Activated B cell treated with CpG ODN at 0.5 μM for 24 hours (primary cell): Measurements from ENCODE around the gene MIDN. TPM values are rescaled to one million over a fixed set of nuclear protein-coding genes. Genes with fewer than 3 reads are reported as not detected.

Experiments used
- ATAC-seq: fragments of 200-7000 bp; cut with Tn5 transposase; one replicate; pipeline ENCODE4 v1.10.0; 2021; ENCODE audit warnings: low read depth, mild to moderate bottlenecking, moderate library complexity
- CTCF ChIA-PET: fragments of 350-600 bp; sonication (Branson Sonifier 250); formaldehyde crosslinking; loops from one replicate; lab custom pipeline; 2021; ENCODE audit warnings: antibody characterized with exemption; lab: Charles Lee
- POLR2A ChIA-PET: fragments of 350-600 bp; sonication (Branson Sonifier 250); formaldehyde crosslinking; loops from one replicate; lab custom pipeline; 2021; ENCODE audit warnings: antibody characterized with exemption; lab: Charles Lee
- DNase-seq: peaks from one replicate; pipeline ENCODE4 v3.0.0; 2022
- H3K27ac Mint-ChIP-seq: one replicate; pipeline ENCODE4 v1.8.0; 2020; ENCODE audit warnings: mixed read lengths
- H3K27me3 Mint-ChIP-seq: one replicate; pipeline ENCODE4 v1.8.0; 2021; ENCODE audit warnings: mixed read lengths
- H3K36me3 Mint-ChIP-seq: one replicate; pipeline ENCODE4 v1.8.0; 2021; ENCODE audit warnings: low read depth, mixed read lengths
- H3K4me1 Mint-ChIP-seq: one replicate; pipeline ENCODE4 v1.8.0; 2021; ENCODE audit warnings: mixed read lengths
- H3K4me3 Mint-ChIP-seq: one replicate; pipeline ENCODE4 v1.8.0; 2020; ENCODE audit warnings: mild to moderate bottlenecking, mixed read lengths
- H3K9me3 Mint-ChIP-seq: one replicate; pipeline ENCODE4 v1.8.0; 2020; ENCODE audit warnings: mixed read lengths
- CTCF ChIP-seq: fragments of 200-600 bp; IDR thresholded peaks from one replicate; pipeline ENCODE4 v1.8.0; 2022; ENCODE audit warnings: antibody characterized with exemption, mild to moderate bottlenecking
- intact Hi-C: fragments of 100-400 bp; cut with micrococcal nuclease; formaldehyde crosslinking; loops from one replicate; pipeline ENCODE4 v1.15.1; 2024
- total RNA-seq: library from RNA; stranded (reverse); gene quantifications from 2 replicates; pipeline ENCODE4 v1.2.3, GENCODE V29; 2022

The MIDN gene
- total RNA-seq, 1 donor from 2014 or later: 68.4 TPM

GRCh38 chr19:1226522-1227303, 21.7 kb upstream of the MIDN start:
- Mint-ChIP-seq H3K9me3 (no peaks in the 10 kb centered on the region), H3K27me3 (no peaks in the 10 kb centered on the region), H3K4me1 (peaks cover 2% of the 10 kb centered on the region), H3K27ac (no peak overlapping the region), H3K36me3 (peaks cover 17% of the 10 kb centered on the region), H3K4me3 (no peak overlapping the region)
- intact Hi-C loops: no loop called here
- CTCF ChIA-PET: no interaction called here
- no peak for TF ChIP-seq CTCF
- ATAC-seq: no peak
- POLR2A ChIA-PET: no interaction called here
- DNase-seq: no peak

- POLR2A ChIA-PET: no interaction called here
Observed at GRCh38 chr19:1227304-1228054, 20.9 kb upstream of the MIDN start.

GRCh38 chr19:1228161-1228957, 20.0 kb upstream of the MIDN start:
- H3K27me3 Mint-ChIP-seq: no peaks in the 10 kb centered on the region
- no peak for DNase-seq
- no peak overlapping the region for H3K27ac Mint-ChIP-seq
- H3K9me3 Mint-ChIP-seq: no peaks in the 10 kb centered on the region
- no peak overlapping the region for H3K4me3 Mint-ChIP-seq
- no peak for ATAC-seq
- TF ChIP-seq CTCF: no peak
- ChIA-PET POLR2A (no interaction called here), CTCF (no interaction called here)
- no peaks in the 10 kb centered on the region for H3K4me1 Mint-ChIP-seq
- H3K36me3 Mint-ChIP-seq: peaks cover 12% of the 10 kb centered on the region
- intact Hi-C loops: no loop called here

More at GRCh38 chr19:1227304-1228054, 20.9 kb upstream of the MIDN start:
- ATAC-seq (no peak), DNase-seq (no peak)
- CTCF ChIA-PET: no interaction called here
- no peaks in the 10 kb centered on the region for H3K9me3 Mint-ChIP-seq
- H3K4me1 Mint-ChIP-seq: peaks cover 2% of the 10 kb centered on the region
- H3K36me3 Mint-ChIP-seq: peaks cover 17% of the 10 kb centered on the region
- no peak overlapping the region for H3K27ac Mint-ChIP-seq
- H3K27me3 Mint-ChIP-seq: no peaks in the 10 kb centered on the region
- TF ChIP-seq CTCF: no peak
- H3K4me3 Mint-ChIP-seq: no peak overlapping the region
- intact Hi-C loops: no loop called here

- intact Hi-C loops: no loop called here
- Mint-ChIP-seq H3K4me3 (no peak overlapping the region), H3K27me3 (no peaks in the 10 kb centered on the region), H3K4me1 (no peaks in the 10 kb centered on the region), H3K36me3 (peaks cover 12% of the 10 kb centered on the region), H3K9me3 (no peaks in the 10 kb centered on the region), H3K27ac (no peak overlapping the region)
- CTCF ChIA-PET: no interaction called here
- no peak for DNase-seq
- no peak for TF ChIP-seq CTCF
- POLR2A ChIA-PET: no interaction called here
- no peak for ATAC-seq
Observed at GRCh38 chr19:1229056-1229923, 19.1 kb upstream of the MIDN start.
